HEK293 (cell line): ENCODE results near the gene CHCHD1.

ENCODE experiments used
- CTCF ChIA-PET: fragments of 350-600 bp; formaldehyde crosslinking; extraction: SDS; loops from one replicate; lab custom pipeline; 2021; ENCODE audit warnings: antibody characterized with exemption; lab: Yijun Ruan, JAX
- POLR2A ChIA-PET: fragments of 300-600 bp; formaldehyde crosslinking; extraction: SDS; loops from one replicate; lab custom pipeline; 2020; ENCODE audit warnings: antibody characterized with exemption, inconsistent platforms; lab: Yijun Ruan, JAX
- H3K27ac ChIP-seq: fragments of 200-500 bp; sonication (Bioruptor generic); 2 replicates; pipeline ENCODE4 v1.5.1; 2014; ENCODE audit warnings: low read depth, low read length, control low read depth, inconsistent platforms; ENCODE audit errors: extremely low read depth
- H3K36me3 ChIP-seq, 2 experiments: fragments of 200-500 bp in 1 of 2; sonication (Bioruptor generic) in 1 of 2; 1 replicate in 1 of 2; 2 replicates in 1 of 2; pipeline ENCODE4 v1.5.1; 2014 to 2017; ENCODE audit warnings: inconsistent platforms in 2 of 2, low read length in 2 of 2; ENCODE audit not compliant: control insufficient read depth in 2 of 2, insufficient read depth in 1 of 2
- H3K4me1 ChIP-seq: fragments of 200-500 bp; sonication (Bioruptor generic); 2 replicates; pipeline ENCODE4 v1.5.1; 2014; ENCODE audit warnings: mild to moderate bottlenecking, low read length, inconsistent platforms; ENCODE audit not compliant: control insufficient read depth, insufficient read depth
- H3K4me3 ChIP-seq: 2 replicates; pipeline ENCODE4 v1.5.1; 2011; ENCODE audit warnings: low read depth, mild to moderate bottlenecking, control low read depth, low read length, moderate library complexity
- H3K9me3 ChIP-seq: fragments of 200-500 bp; sonication (Bioruptor generic); 2 replicates; pipeline ENCODE4 v1.5.1; 2014; ENCODE audit warnings: low read depth, low read length, inconsistent platforms; ENCODE audit not compliant: control insufficient read depth, insufficient read depth
- BCL11A ChIP-seq: fragments of 450-650 bp; formaldehyde crosslinking; IDR thresholded peaks from 2 replicates; pipeline ENCODE4 v1.5.1; 2016; ENCODE audit warnings: low read depth, missing biosample characterization, missing genetic modification characterization
- GFI1B ChIP-seq: fragments of 450-650 bp; formaldehyde crosslinking; IDR thresholded peaks from 2 replicates; pipeline ENCODE4 v1.5.1; 2016; ENCODE audit warnings: missing biosample characterization, missing genetic modification characterization
- GLIS1 ChIP-seq: fragments of 450-650 bp; formaldehyde crosslinking; IDR thresholded peaks from 2 replicates; pipeline ENCODE4 v1.5.1; 2016; ENCODE audit warnings: missing biosample characterization, missing genetic modification characterization
- INSM2 ChIP-seq: fragments of 450-650 bp; formaldehyde crosslinking; IDR thresholded peaks from 2 replicates; pipeline ENCODE4 v1.5.1; 2016; ENCODE audit warnings: missing biosample characterization, missing genetic modification characterization
- MZF1 ChIP-seq: fragments of 450-650 bp; formaldehyde crosslinking; IDR thresholded peaks from 2 replicates; pipeline ENCODE4 v1.5.1; 2017; ENCODE audit warnings: missing biosample characterization, missing genetic modification characterization, borderline replicate concordance
- SCRT2 ChIP-seq: fragments of 450-650 bp; formaldehyde crosslinking; IDR thresholded peaks from 2 replicates; pipeline ENCODE4 v1.5.1; 2016; ENCODE audit warnings: missing biosample characterization, missing genetic modification characterization
- ZBTB44 ChIP-seq: fragments of 450-650 bp; IDR thresholded peaks from 2 replicates; pipeline ENCODE4 v1.5.1; 2018; ENCODE audit warnings: missing biosample characterization, mild to moderate bottlenecking, missing genetic modification characterization
- ZEB2 ChIP-seq: fragments of 450-650 bp; formaldehyde crosslinking; IDR thresholded peaks from 2 replicates; pipeline ENCODE4 v1.5.1; 2016; ENCODE audit warnings: missing biosample characterization, missing genetic modification characterization
- ZNF114 ChIP-seq: fragments of 450-650 bp; formaldehyde crosslinking; IDR thresholded peaks from 2 replicates; pipeline ENCODE4 v1.5.0; 2017; ENCODE audit warnings: missing biosample characterization, missing genetic modification characterization
- ZNF16 ChIP-seq: fragments of 450-650 bp; formaldehyde crosslinking; IDR thresholded peaks from 2 replicates; pipeline ENCODE4 v1.5.1; 2016; ENCODE audit warnings: low read depth, missing biosample characterization, missing genetic modification characterization
- ZNF341 ChIP-seq: fragments of 450-650 bp; formaldehyde crosslinking; IDR thresholded peaks from 2 replicates; pipeline ENCODE4; 2016; ENCODE audit warnings: low read depth, missing biosample characterization, missing genetic modification characterization
- ZNF391 ChIP-seq: fragments of 450-650 bp; formaldehyde crosslinking; IDR thresholded peaks from 2 replicates; pipeline ENCODE4 v1.5.1; 2016; ENCODE audit warnings: low read depth, missing biosample characterization, missing genetic modification characterization, borderline replicate concordance
- ZNF501 ChIP-seq: fragments of 450-650 bp; formaldehyde crosslinking; IDR thresholded peaks from 2 replicates; pipeline ENCODE4 v1.5.1; 2016; ENCODE audit warnings: missing biosample characterization, missing genetic modification characterization
- ZNF510 ChIP-seq: fragments of 450-650 bp; formaldehyde crosslinking; IDR thresholded peaks from 2 replicates; pipeline ENCODE4 v1.5.1; 2018; ENCODE audit warnings: mild to moderate bottlenecking, missing genetic modification characterization, missing biosample characterization; ENCODE audit not compliant: insufficient replicate concordance
- ZNF521 ChIP-seq: fragments of 450-650 bp; formaldehyde crosslinking; IDR thresholded peaks from 2 replicates; pipeline ENCODE4 v1.5.1; 2017; ENCODE audit warnings: missing biosample characterization, mild to moderate bottlenecking, missing genetic modification characterization
- ZNF529 ChIP-seq: fragments of 450-650 bp; formaldehyde crosslinking; IDR thresholded peaks from 2 replicates; pipeline ENCODE4 v1.5.1; 2017; ENCODE audit warnings: missing genetic modification characterization, missing biosample characterization; ENCODE audit not compliant: insufficient replicate concordance
- ZNF610 ChIP-seq: fragments of 450-650 bp; formaldehyde crosslinking; IDR thresholded peaks from 2 replicates; pipeline ENCODE4 v1.5.1; 2016; ENCODE audit warnings: missing biosample characterization, missing genetic modification characterization, borderline replicate concordance
- ZNF660 ChIP-seq: fragments of 450-650 bp; IDR thresholded peaks from 2 replicates; pipeline ENCODE4 v1.5.1; 2018; ENCODE audit warnings: missing biosample characterization, mild to moderate bottlenecking, missing genetic modification characterization
- TF ChIP-seq, protein P1 (sequence below): fragments of 450-650 bp; formaldehyde crosslinking; IDR thresholded peaks from 2 replicates; pipeline ENCODE4 v1.5.1; 2016; ENCODE audit warnings: missing biosample characterization, missing genetic modification characterization
- TF ChIP-seq, protein P2 (sequence below): fragments of 450-650 bp; formaldehyde crosslinking; IDR thresholded peaks from 2 replicates; pipeline ENCODE4 v1.5.0; 2017; ENCODE audit warnings: missing biosample characterization, missing genetic modification characterization, borderline replicate concordance

The CHCHD1 gene

DNA sequence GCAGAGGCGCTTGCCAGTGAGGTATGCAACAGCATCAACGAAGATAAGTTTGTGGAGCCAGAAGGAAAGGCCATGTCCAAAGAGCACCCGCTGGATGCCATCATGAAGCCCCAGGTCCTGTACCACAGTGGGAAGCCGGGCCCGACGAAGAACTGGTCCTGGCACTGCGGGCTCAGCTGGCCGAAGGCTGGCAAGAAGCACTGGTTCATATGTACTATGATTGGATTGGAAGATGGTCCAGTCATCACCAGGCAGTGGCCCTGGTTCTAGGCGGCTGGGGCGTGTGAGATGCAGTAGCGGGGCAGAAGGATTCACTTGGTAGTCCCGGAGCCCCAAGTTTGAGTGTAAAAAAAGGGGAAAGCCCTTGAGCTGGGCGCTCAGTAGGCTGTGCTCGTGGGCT is 25.6 kb downstream of the CHCHD1 start:
- ChIA-PET POLR2A (interaction anchor here (1.3 kb wide), 1 partner anchor 26 kb away, joined by 3 read pairs; the partner anchor contains the start of gene CHCHD1), CTCF (no interaction called here)
- H3K4me3 ChIP-seq: no peak overlapping the region
- no peak overlapping the region for H3K27ac ChIP-seq
- TF ChIP-seq ZNF341 (tag by site-specific recombination) (no peak), ZEB2 (tag by site-specific recombination) (no peak), ZNF529 (tag by site-specific recombination) (no peak), BCL11A (no peak), ZNF501 (tag by site-specific recombination) (no peak), ZNF660 (no peak), MZF1 (tag by site-specific recombination) (no peak), ZNF16 (no peak), ZNF521 (no peak), ZNF391 (tag by site-specific recombination) (no peak), ZNF510 (tag by site-specific recombination) (no peak), GFI1B (tag by site-specific recombination) (no peak), SCRT2 (tag by site-specific recombination) (no peak), INSM2 (tag by site-specific recombination) (no peak), ZNF114 (tag by site-specific recombination) (no peak), ZBTB44 (no peak), GLIS1 (no peak), ZNF610 (tag by site-specific recombination) (no peak)
- TF ChIP-seq, protein P1, sequence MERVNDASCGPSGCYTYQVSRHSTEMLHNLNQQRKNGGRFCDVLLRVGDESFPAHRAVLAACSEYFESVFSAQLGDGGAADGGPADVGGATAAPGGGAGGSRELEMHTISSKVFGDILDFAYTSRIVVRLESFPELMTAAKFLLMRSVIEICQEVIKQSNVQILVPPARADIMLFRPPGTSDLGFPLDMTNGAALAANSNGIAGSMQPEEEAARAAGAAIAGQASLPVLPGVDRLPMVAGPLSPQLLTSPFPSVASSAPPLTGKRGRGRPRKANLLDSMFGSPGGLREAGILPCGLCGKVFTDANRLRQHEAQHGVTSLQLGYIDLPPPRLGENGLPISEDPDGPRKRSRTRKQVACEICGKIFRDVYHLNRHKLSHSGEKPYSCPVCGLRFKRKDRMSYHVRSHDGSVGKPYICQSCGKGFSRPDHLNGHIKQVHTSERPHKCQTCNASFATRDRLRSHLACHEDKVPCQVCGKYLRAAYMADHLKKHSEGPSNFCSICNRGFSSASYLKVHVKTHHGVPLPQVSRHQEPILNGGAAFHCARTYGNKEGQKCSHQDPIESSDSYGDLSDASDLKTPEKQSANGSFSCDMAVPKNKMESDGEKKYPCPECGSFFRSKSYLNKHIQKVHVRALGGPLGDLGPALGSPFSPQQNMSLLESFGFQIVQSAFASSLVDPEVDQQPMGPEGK (tag by site-specific recombination): no peak
- TF ChIP-seq, protein P2, sequence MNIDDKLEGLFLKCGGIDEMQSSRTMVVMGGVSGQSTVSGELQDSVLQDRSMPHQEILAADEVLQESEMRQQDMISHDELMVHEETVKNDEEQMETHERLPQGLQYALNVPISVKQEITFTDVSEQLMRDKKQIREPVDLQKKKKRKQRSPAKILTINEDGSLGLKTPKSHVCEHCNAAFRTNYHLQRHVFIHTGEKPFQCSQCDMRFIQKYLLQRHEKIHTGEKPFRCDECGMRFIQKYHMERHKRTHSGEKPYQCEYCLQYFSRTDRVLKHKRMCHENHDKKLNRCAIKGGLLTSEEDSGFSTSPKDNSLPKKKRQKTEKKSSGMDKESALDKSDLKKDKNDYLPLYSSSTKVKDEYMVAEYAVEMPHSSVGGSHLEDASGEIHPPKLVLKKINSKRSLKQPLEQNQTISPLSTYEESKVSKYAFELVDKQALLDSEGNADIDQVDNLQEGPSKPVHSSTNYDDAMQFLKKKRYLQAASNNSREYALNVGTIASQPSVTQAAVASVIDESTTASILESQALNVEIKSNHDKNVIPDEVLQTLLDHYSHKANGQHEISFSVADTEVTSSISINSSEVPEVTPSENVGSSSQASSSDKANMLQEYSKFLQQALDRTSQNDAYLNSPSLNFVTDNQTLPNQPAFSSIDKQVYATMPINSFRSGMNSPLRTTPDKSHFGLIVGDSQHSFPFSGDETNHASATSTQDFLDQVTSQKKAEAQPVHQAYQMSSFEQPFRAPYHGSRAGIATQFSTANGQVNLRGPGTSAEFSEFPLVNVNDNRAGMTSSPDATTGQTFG (tag by site-specific recombination): no peak
- H3K9me3 ChIP-seq: no peaks in the 10 kb centered on the region
- no peaks in the 10 kb centered on the region for H3K4me1 ChIP-seq
- peaks cover 23 to 69% of the 10 kb centered on the region in 2 experiments for H3K36me3 ChIP-seq
